HG03139 (cell line): ENCODE results near the gene LRP2.
"Not testable (repeated sequence)": the region's sequence is repeated elsewhere in the genome, so short reads cannot be mapped to it uniquely, and the experiment has no call there.

Experiments used
- ATAC-seq: cut with Tn5 transposase; IDR thresholded peaks from one replicate; pipeline ENCODE4 v1.9.1; 2021; ENCODE audit not compliant: unreplicated experiment

The LRP2 gene

DNA sequence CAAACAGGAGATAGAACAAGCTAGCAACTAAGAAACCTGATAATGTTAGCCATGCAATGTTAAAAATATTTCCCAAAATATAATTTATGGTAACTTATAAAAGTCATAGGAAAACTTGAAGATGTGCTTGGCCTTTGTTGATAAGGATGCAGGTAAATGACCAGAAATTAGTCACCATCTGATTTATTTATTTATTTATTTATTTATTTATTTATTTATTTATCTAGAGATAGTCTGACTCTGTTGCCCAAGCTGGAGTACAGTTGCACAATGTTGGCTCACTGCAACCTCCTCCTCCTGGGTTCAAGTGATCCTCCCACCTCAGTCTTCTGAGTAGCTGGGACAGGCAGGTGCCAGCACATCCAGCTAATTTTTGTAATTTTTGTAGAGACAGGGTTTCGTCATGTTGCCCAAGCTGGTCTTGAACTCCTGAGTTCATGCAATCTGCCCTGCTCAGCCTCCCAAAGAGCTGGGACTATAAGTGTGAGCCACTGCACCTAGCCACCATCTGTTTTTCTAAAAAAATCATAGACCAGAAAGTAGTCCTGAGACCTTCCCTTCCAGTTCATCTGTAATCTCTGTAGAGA lies 183.4 kb downstream of the LRP2 start:
- ATAC-seq: no peak

DNA sequence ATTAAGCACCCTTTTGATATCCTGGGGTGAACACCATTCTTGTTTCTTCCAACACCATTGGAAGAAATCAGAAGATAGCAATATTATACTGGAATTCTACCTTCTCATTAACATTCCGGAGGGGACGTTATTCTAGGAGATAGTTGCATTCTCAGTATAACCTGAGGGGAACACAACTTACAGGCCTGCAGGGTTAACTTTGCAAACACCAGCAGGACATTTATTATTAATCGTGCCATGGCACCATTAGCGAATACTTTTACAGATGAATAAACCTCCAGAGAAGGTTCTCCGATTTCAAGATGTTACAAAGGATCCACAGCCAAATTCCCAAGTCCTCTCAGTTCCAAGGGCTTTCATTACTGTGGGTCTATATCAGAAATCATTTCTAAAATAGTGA lies 184.0 kb downstream of the LRP2 start:
- ATAC-seq: no peak

DNA sequence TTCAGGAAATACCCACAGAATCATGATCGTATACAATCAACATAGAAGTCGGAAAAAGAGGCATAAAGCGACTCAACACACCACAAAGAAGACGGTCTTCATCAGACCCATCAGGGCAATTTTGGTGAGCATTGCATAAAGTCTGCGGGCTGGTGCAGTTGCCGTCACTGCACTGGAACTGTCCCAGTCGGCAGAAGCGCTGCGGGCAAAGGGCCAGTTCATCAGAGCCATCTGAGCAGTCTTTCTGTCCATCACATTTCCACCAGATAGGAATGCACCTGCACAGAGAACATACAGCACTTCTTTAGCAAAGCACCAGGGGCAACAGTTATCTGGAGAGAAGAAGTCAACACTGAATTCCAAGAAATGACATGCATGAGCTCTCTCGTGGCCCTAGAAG lies 187.2 kb downstream of the LRP2 start:
- ATAC-seq: no peak

DNA sequence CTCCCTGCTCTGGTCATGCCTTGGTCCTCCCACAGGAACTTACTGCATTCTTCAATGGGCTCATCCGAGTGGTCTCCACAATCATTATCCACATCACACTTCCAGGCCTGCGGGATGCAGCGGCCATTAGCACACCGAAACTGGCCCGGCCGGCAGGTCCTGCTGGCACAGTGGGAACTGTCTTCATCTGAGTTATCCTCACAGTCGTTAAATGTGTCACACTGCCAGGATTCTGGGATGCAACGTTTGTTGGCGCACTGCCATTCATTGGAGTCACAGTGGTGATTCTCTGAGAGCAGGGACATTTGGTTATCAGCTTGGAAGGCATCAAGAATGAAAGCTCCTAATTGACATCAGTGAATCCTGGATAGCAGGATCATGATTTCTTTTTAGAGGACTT lies 188.5 kb downstream of the LRP2 start:
- ATAC-seq: no peak

DNA sequence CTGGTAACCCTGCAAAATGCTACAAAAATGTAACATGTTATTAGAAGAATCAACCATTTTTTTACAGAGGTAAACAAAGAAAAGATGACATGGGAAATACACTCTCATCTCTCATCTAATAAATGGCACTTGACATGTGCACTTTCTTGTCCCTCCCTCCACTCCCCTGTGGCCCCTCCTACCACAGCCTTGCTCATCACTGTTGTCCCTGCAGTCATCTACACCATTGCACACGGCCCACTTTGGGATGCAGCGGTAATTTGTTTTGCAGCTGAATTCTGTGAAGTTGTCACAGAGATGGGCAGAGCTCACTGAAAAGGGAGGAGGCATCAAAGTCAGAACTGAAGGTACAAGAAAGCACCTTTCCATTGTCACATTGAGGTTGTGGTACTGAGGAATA lies 189.4 kb downstream of the LRP2 start:
- ATAC-seq: no peak

DNA sequence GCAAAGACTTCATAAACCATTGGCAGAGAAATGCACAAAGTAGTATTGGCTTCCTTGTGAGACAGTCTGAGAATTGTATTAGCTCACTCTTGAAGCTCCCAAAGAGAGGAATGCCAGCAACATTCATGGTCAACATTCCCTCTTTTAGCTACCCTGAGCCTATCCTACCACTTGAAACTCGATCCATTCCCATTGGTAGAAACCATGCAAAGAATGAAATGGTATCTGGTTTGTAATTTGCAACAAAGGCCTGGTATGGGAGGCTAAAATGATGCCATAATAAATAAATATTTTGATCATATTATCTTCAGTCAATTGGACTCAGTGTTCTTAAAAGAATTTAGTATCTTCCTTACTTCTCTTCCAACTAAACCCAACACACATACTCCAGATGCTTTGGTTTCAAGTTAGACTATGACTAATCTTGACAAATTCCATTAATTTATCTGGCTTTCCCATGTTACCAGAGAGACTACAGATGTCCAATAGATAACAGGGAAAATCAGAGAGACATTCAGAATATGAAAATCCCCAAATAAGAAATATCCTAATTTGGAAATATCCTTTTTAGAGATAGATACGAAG lies 190.1 kb downstream of the LRP2 start:
- no peak for ATAC-seq

DNA sequence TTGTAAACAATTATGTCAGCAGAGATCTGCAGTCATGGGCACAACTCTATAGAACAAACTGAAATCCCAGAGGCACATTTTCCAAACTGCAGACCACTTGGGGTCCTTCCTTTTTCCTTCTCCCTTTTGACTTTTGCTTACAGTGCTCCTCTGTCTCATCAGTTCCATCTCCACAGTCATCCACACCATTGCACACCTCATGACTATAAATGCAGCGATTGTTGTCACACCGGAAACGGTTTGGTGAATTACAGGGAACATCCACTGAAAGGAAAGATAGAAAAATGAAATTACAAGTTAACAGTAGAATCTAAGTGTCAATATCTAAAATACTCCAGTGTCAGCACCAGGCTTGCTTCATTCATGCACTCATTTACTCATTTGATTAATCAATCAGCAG lies 196.5 kb downstream of the LRP2 start:
- ATAC-seq: no peak

DNA sequence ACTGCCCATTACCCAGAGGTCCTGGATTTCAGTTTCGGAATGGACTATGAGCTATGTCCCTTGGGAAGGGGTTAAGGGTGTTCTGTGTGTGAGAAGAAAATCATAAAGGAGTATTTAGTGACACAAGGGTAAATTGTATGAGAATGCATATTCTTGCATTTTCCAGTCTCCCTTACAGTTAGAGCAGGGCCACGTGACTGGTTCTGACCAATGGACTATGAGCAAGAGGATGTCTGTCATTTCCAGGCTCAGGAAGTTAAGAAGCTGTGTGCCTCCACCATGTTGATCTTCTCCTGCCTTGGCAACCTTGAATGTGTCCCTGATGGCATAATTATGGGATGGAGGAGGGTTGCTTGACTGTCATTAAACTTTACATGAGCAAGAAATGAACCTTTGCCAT lies 198.0 kb downstream of the LRP2 start:
- ATAC-seq: no peak

DNA sequence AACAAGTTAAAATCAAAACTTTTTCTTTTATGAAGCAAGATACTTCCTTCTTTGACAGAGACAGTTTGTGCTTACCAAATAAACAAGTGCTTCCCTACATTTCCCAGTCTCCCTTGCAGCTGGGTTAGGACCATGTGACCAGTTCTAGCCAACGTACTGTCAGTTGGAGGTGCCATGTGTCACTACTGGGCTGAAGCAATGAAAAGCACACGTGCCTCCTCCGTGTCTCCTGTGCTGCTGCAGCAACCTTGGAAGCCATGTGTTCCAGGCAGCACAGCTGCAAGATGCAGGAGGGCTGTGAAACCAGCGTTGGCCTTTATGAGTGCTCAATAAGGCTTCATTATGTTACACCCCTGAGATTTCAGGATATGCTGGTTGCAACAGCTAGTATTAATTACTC lies 199.7 kb downstream of the LRP2 start:
- no peak for ATAC-seq

DNA sequence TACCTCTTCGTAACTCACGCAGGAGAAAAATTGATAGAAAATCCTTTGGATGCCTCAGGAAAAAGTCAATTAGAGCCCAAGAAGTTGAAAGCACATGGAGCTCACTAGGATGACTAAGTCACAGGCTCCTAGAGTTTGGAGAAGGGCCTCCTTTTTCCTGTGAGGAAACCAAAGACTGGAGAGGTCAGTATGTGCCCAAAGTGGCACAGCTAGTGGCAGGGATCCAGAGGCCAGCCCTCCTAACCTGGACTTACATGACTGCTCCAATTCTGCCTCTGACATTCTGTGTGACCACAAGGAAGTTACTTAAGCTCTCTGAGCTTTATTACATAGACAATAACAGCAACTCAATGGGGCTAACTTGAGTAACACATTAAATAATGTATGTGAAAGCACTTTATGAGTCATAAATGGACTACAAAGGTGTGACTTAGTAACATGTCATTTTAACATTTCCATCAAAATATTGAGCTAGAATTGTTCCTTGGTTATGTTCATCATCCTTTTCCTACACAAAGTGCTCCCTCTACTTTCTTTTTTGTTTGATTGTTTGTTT lies 201.3 kb downstream of the LRP2 start:
- no peak for ATAC-seq

DNA sequence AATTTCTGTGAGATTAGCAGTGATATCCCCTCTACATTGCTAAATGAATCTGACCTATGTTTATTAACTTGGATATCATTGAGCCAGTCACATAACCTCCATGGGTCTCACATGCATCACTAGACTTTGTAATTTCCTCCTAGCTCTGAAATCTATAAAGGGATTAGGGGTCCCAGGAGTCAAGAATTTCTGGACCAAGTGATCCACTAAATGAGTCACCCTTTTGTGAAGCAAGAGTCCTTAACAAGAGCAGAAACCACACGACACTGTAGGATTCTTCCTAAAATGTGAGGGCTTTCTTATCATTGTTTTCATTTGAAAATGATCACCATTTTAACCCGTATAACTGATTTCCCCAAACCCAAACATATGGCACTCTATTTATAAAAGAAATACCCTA lies 202.6 kb downstream of the LRP2 start:
- ATAC-seq: no peak

DNA sequence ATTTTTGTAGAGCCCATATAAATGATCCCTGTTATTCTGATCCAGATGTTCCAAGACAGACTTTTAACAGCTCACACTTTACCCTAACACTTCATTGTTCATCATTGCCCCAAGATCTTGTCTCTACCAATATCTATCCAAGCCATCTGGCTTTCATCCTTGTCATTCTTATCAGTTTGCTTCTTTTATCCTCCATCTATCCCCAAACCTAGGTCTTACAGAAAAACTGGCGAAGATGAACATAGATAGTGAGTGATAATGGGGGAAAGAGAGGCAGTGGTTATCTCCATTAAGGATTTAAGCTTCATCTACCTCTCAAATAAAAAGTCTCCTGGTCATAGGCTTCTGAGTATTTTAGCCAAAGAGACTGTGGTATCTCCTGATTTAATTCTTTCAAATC lies 203.5 kb downstream of the LRP2 start:
- ATAC-seq: no peak

DNA sequence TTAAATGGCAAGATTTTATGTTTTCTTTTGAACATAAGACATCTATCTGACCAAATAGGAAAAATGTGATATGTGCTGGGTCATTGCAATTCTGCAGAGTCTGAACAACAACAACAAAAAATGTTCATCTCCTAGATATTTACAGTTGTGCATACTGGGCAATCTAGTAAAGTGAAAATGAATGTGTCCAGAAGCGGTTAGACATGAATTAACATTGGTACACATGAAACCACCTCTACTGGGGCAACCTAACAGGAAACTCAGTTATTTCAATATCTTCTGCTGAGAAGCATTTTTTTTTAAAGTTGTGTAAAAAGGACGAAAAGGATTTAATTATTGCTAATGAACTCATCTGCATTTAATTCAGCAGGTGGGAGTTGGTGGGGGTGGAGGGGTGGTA lies 216.1 kb downstream of the LRP2 start:
- ATAC-seq: no peak

DNA sequence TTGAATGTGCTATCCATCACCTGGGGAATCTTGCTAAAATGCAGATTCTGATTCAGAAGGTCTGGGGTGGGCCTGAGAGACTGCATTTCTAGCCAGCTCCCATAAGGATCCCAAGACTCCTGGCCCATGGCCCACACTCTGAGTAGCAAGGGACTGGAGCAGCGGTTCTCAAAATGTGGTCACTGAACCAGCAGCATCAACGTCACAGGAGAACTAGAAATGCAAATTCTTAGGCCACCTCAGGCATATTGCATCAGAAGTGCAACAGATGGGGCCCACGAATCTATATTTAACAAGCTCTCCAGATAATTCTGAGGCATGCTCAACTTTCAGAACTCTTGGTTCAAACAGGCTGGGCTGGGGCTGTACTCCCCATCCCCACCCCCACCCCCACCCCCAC lies 218.3 kb downstream of the LRP2 start:
- no peak for ATAC-seq

DNA sequence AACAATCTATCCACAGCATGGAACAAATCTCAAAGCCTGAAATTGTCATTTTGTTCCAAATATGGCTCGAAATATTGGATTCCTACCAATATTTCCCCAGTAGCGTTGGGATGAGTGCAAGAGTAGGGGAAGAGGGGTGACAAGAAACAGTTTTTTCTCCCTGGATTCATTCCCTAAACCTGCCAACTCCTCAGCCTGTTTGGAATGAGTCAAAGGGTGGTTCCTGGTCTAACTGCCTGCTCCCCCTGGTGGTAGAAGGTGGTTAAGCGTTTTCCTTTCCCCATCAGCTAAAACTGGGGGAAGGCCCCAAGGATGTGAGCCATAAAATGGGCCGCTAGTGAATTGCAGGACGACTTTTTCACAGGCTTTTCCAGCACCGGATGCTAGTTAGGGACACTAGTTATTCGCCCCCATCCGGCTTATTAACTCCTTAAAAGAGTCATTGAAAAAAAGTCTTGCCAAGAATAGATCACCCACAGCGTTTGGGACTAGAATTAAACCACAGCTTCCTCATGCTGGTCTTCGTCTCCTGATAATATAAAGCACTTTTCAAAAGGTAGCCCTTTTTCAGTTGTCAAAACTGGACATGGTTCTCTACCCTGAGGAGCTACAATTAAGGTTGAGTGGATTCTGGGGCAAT lies 220.5 kb downstream of the LRP2 start:
- ATAC-seq: no peak

DNA sequence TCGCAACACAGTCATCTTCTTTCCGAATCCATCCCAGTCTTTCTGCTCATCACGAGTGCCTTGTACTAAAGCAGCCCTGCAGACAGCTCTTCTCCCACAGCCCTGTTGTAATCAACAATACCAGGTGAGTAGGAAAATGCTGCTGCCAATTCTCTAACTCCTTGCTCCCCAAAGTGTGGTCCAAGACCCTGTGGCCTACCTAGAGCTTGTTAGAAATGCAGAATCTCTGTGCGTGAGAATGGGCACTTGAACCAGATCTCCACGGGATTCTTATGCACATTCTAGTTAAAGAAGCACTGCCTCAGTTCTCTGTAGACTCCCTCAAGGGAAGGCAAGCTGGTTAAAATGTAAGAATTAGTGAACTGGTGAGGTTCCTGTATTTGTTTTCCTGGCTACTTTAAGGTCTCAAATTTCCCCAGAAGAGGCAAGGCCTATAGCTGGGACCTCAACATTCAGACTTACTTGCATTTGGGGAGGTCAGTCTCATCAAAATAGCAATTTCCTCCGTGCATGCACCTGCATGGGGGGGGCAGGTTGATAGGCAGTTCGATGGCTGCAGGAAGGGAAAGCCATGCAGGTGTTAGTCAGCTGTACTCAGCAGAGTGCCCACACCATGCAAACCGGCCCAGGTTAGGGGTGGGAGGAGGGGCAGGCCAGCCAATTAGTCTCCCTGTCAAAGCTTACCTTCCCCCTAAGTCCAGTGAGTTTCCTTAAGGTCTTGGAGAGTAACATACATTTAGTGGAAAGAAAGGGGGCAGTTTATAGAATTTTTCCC lies 222.2 kb downstream of the LRP2 start:
- no peak for ATAC-seq

DNA sequence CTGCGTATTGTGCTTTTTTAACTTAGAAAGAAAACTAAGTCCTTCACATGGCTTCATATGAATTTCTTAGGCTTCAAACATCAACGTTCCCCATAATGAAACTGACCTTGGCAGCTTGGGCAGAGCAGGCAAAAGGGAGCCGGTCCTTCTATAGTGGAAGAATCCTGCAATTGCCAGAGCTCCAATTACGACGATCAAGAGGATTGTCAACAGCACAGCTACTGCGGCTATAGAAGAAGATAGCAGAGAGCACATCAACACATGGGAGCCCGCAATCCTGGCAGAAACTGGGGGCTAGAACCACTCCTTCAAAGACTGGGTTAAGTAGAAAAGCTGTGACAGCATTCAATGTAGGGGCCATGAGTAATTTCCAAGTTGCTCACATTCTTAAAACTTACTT lies 223.2 kb downstream of the LRP2 start:
- no peak for ATAC-seq

DNA sequence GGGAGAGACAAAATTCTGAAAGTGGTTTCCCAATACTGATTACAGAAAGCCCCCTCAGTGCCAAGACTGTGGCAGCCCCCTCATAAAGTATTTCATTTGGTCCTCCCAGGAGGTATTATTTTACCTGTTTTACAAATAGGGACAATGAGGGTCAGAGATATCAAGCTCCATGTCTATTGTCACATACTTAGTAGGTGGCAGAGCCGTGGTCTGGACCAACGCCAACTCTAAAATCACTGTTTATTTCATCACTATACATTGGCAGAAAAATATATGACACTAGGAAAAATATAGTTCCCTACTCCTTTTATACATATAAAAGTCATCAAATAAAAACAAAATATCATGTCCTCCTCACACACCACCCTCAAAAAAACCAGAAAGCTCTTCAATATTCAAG lies 224.4 kb downstream of the LRP2 start:
- no peak for ATAC-seq

DNA sequence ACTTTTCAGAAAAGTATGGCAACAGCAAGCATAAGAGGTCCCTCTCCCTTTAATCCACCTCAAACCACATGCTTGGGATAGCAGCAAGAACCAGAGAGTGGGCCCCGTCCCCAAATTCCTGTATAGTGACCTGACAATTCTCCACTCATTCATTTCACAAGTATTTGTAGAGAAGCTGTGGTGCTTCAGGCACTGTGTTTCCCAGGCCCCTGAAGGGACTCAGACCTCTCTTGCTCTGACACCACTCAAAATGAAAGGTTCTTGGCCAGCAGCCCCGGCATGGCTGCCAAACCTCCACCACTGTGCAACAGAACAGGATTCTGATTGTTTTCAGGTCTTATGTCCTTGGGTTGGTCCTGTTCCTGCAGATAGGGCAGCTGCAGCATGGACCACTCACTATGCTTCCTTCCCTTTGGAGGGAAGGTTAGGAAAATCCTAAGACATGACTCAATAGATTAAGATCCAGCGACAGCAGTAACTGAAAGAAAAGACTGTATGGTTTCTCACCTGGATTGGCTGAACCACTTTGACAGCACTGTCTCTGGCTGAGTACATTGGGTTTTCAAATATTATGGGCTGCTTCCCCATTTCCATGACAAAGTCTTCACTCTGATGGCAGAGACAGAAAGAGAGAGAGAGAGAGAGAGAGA lies 225.3 kb downstream of the LRP2 start:
- no peak for ATAC-seq

DNA sequence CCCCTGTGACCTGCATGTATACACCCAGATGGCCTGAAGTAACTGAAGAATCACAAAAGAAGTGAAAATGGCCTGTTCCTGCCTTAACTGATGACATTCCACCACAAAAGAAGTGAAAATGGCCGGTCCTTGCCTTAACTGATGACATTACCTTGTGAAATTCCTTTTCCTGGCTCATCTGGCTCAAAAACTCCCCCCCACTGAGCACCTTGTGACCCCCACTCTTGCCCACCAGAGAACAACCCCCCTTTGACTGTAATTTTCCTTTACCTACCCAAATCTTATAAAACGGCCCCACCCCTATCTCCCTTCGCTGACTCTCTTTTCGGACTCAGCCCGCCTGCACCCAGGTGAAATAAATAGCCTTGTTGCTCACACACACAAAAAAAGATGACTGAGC lies 225.9 kb downstream of the LRP2 start:
- not testable (repeated sequence) for ATAC-seq

DNA sequence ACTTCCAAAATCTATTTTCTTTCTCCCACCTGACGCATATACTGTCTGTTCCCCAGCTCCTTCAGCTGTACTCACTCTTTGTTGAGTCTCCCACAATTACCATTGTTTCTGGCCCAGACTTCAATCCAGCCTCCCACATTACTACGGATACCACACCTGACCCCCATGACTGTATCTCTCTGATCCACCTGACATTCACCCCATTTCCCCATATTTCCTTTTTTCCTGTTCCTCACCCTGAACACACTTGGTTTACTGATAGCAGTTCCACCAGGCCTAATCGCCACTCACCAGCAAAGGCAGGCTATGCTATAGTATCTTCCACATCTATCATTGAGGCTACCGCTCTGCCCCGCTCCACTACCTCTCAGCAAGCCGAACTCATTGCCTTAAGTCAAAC lies 228.1 kb downstream of the LRP2 start:
- ATAC-seq: not testable (repeated sequence)
